Heart left ventricle (tissue), 16 donors: ENCODE results near the gene SORBS2. TPM values are rescaled to one million over a fixed set of nuclear protein-coding genes. Genes with fewer than 3 reads are reported as not detected.

Experiments
- ATAC-seq, 4 donors: fragments of 200-7000 bp; cut with Tn5 transposase; one replicate each; pipeline ENCODE4 v1.9.1; 2020 to 2022; ENCODE audit warnings: moderate library complexity in 4 of 4, mild to moderate bottlenecking in 3 of 4, moderate number of reproducible peaks in 1 of 4
- DNase-seq, 5 donors: peaks; one replicate each; pipeline ENCODE4 v3.0.0-alpha.2; 2020
- H3K27ac ChIP-seq, 12 donors: fragments of 200-600 bp; sonication (generic) in 4 of 12; one replicate each; pipeline versions ENCODE4 v1.5.0 to v1.8.0; 2016 to 2022; ENCODE audit warnings: mild to moderate bottlenecking in 2 of 12
- H3K27me3 ChIP-seq, 9 donors: fragments of 200-600 bp; sonication (generic) in 2 of 9; one replicate each; pipeline versions ENCODE4 v1.5.1 to v1.8.0; 2016 to 2022; ENCODE audit warnings: mild to moderate bottlenecking in 3 of 9
- H3K36me3 ChIP-seq, 9 donors: fragments of 200-600 bp; sonication (generic) in 2 of 9; one replicate each; pipeline versions ENCODE4 v1.5.0 to v1.8.0; 2018 to 2022; ENCODE audit warnings: mild to moderate bottlenecking in 2 of 9
- H3K4me1 ChIP-seq, 12 donors: fragments of 200-600 bp; sonication (generic) in 4 of 12; one replicate each; pipeline versions ENCODE4 v1.5.0 to v1.8.0; 2016 to 2022; ENCODE audit warnings: mild to moderate bottlenecking in 3 of 12
- H3K4me3 ChIP-seq, 12 donors: fragments of 200-600 bp; sonication (generic) in 4 of 12; one replicate each; pipeline versions ENCODE4 v1.5.0 to v1.8.0; 2017 to 2022; ENCODE audit warnings: mild to moderate bottlenecking in 9 of 12, moderate library complexity in 4 of 12
- H3K9me3 ChIP-seq, 12 donors: fragments of 200-600 bp; sonication (generic) in 4 of 12; one replicate each; pipeline versions ENCODE4 v1.5.0 to v1.8.0; 2016 to 2022; ENCODE audit warnings: mild to moderate bottlenecking in 1 of 12
- POLR2A ChIP-seq, 2 donors: fragments of 450-650 bp; IDR thresholded peaks; one replicate each; pipeline ENCODE4 v1.6.1; 2017; ENCODE audit warnings: antibody characterized with exemption in 2 of 2, mild to moderate bottlenecking in 2 of 2, moderate library complexity in 2 of 2
- WGBS, 4 donors: extraction: QIAGEN DNeasy Blood & Tissue Kit in 2 of 4; methylation state at CpG; one replicate each; pipeline versions ENCODE4 v1.1.5 to v1.1.7; 2013 to 2018; 5-methylcytosine and 5-hydroxymethylcytosine counted together
- intact Hi-C, 10 donors: fragments of 100-400 bp; cut with DNase I; formaldehyde crosslinking; loops; one replicate each; pipeline versions ENCODE4 v1.11.1 to v1.14.2; 2022
- polyA plus RNA-seq, 2 donors: library from polyadenylated mRNA; stranded (reverse); fragments of 200-250 nt; gene quantifications; one replicate each; pipeline ENCODE4 v1.2.3, GENCODE V29; 2013
- total RNA-seq, 9 donors: library from RNA; depleted of rRNA in 2 of 9; stranded (reverse); fragments of >200 nt in 2 of 9; fragmentation: NEBNext Ultra II Directional in 3 of 9; extraction: Animal tissue kit (Norgen Biotek cat#: 25700) in 3 of 9; gene quantifications; one replicate each; pipeline versions ENCODE4 v1.1.0 to v1.2.4, GENCODE V29; 2016 to 2023
- TF ChIP-seq, protein P1 (sequence below), 12 donors: fragments of 200-600 bp; sonication (generic) in 4 of 12; IDR thresholded peaks; one replicate each; pipeline versions ENCODE4 v1.5.0 to v1.8.0; 2018 to 2022; ENCODE audit warnings: antibody characterized with exemption in 12 of 12, mild to moderate bottlenecking in 5 of 12
- donor health status: ischemic (EF 13 %, LVEDD 7.1; RV severe dilation, severe dysfunction).
- donor health status: healthy with polysubstance abuse.
- donor health status: DM: no; HTN: yes; CAD: no.
- donor health status: DM: no; HTN: no; CAD: no.
- donor health status: ischemic (EF 25% LVEDD 6.9; RV normal size, moderate dysfunction).
- donor health status: ischemic (EF 25% LVEDD 5.7; RV mildly dilated, moderate dysfunction).
- donor health status: healthy.
- donor health status: DM: yes; HTN: yes; CAD: no.
- donor health status: ischemic (EF 35%, LVEDD 5.7; RV mildly dilated, moderate dysfunction).
- donor health status: nonischemic (EF 11% LVEDD 7.7; RV severe dilation, severe dysfunction).
- donor health status: DM: yes; HTN: yes; CAD: no.
- donor health status: PGD.
- donor health status: ischemic (EF 29% LVEDD 5.4; RV normal size, mild dysfunction).
- donor health status: nonischemic (EF 23%, LVEDD 6.1; RV moderate dilation, normal function).

Gene SORBS2
- total and polyA plus RNA-seq, 11 donors: 254 to 2,158 (median 1,369) TPM

DNA sequence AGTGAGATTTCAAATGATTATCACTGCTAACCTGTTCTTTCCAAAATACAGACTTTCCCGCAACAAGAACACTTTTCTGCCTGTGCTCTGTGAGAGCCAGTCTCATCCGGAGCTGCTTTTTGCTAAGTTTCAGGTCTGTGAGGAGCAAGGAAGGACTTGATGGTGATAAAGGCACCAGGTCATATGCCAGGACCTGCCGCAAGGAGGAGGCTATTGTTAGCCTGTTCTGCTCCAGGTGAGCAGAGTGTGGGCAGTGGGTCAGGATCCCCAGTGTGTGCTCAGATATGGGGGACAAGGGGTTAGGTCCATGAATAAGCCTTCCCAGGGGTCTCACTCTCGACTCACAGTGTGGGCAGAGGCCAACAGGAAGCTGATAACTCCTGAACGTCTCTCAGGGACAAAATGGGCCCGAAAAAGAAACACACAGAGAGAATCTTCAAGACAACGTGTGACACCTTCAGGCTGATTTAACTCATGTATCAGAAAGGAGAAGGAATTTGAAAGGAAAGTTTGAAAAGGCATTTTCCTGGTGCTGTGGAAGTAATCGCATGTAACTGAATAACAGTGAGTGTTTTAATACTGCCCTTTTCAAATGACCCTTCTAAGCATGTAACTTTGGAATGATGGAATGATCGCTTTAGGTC lies 219.0 kb downstream of the SORBS2 start:
- DNase-seq: no peak
- peak overlapping the region in 8 of 12 donors; percentile 2 to 88 (median 28) for H3K27ac ChIP-seq
- H3K9me3 ChIP-seq: no peaks in the 10 kb centered on the region
- ATAC-seq: peak; percentile 4 to 45 (median 18)
- peaks cover 0 to 33% (median 11%) of the 10 kb centered on the region in 12 donors for H3K4me1 ChIP-seq
- WGBS, 4 donors: 57 to 61% (median 58%) methylated on average over 9 of the region's 9 CpGs
- H3K4me3 ChIP-seq: no peak overlapping the region
- peaks cover 0 to 35% (median 2%) of the 10 kb centered on the region in 9 donors for H3K36me3 ChIP-seq
- no peak for TF ChIP-seq POLR2A (IDR thresholded peaks at IDR 0.05)
- TF ChIP-seq, protein P1, sequence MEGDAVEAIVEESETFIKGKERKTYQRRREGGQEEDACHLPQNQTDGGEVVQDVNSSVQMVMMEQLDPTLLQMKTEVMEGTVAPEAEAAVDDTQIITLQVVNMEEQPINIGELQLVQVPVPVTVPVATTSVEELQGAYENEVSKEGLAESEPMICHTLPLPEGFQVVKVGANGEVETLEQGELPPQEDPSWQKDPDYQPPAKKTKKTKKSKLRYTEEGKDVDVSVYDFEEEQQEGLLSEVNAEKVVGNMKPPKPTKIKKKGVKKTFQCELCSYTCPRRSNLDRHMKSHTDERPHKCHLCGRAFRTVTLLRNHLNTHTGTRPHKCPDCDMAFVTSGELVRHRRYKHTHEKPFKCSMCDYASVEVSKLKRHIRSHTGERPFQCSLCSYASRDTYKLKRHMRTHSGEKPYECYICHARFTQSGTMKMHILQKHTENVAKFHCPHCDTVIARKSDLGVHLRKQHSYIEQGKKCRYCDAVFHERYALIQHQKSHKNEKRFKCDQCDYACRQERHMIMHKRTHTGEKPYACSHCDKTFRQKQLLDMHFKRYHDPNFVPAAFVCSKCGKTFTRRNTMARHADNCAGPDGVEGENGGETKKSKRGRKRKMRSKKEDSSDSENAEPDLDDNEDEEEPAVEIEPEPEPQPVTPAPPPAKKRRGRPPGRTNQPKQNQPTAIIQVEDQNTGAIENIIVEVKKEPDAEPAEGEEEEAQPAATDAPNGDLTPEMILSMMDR (IDR thresholded peaks at IDR 0.05): peak in 2 of 12 donors; percentile 14 to 18
- H3K27me3 ChIP-seq: peaks cover 0 to 3% (median 0%) of the 10 kb centered on the region in 9 donors
- intact Hi-C loops: loop anchor here in 5 of 10 donors (2.0 to 10.0 kb wide), 7 partner anchors 56 to 388 kb away; partner anchors contain the start of genes PDLIM3 (in 3 of the 5), ANKRD37 (in 1 of the 5), CFAP97 (in 1 of the 5) and LRP2BP (in 1 of the 5)

DNA sequence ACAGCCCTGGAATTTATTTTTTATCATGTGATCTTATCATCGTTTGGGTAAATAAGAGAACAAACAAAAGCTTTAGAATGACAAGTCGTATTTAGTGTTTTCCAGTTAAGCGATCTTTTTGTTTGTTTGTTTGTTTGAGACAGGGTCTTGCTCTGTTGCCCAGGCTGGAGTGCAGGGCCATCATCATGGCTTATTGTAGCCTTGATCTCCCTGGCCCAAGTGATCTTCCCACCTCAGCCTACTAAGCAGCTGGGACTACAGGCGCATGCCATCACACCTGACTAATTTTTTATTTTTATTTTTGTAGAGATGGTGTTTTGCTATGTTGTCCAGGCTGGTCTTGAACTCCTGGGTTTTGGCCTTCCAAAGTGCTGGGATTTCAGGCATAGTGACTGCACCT lies 219.6 kb downstream of the SORBS2 start:
- H3K27me3 ChIP-seq: peaks cover 0 to 8% (median 0%) of the 10 kb centered on the region in 9 donors
- no peaks in the 10 kb centered on the region for H3K9me3 ChIP-seq
- H3K36me3 ChIP-seq: peaks cover 0 to 41% (median 6%) of the 10 kb centered on the region in 9 donors
- peak in 2 of 4 donors; percentile 24 to 28 for ATAC-seq
- 83 to 88% (median 84%) methylated on average over 4 of the region's 4 CpGs for WGBS, 4 donors
- H3K4me1 ChIP-seq: peaks cover 0 to 29% (median 8%) of the 10 kb centered on the region in 12 donors
- no peak for DNase-seq
- no peak overlapping the region for H3K4me3 ChIP-seq
- intact Hi-C loops: loop anchor here in 5 of 10 donors (2.0 to 10.0 kb wide), 7 partner anchors 55 to 388 kb away; partner anchors contain the start of genes PDLIM3 (in 3 of the 5), ANKRD37 (in 1 of the 5), CFAP97 (in 1 of the 5) and LRP2BP (in 1 of the 5)
- H3K27ac ChIP-seq: peak overlapping the region in 7 of 12 donors; percentile 12 to 88 (median 24)
- TF ChIP-seq POLR2A (IDR thresholded peaks at IDR 0.05): no peak
- TF ChIP-seq, protein P1 (IDR thresholded peaks at IDR 0.05): no peak

DNA sequence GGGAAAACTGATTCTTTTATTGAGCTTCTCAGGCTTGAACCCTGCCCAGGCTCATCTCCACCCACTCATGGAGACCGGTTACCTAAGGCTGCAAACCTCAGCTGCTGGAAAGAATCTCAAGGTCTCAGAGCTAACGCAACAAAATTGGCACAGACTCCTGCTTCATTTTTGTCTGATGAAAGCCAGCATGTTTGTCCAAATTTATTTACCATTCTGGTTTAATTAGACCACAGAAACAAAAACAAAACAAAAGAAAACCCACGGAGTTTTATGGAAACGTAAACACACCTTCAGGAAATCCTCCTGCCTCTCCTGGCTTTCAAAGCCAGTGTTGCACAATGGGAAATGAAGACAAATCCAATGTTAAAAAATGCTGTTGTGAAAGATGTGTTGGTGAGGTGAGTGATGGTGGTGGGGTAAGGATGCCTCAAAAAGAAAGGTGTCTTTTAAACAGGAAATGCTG lies 220.3 kb downstream of the SORBS2 start:
- no peak for TF ChIP-seq POLR2A (IDR thresholded peaks at IDR 0.05)
- TF ChIP-seq, protein P1 (IDR thresholded peaks at IDR 0.05): no peak
- ATAC-seq: peak in 2 of 4 donors; percentile 13 to 25
- Histone ChIP-seq H3K4me3 (peak overlapping the region in 1 of 12 donors; percentile 11), H3K27ac (peak overlapping the region in 8 of 12 donors; percentile 23 to 88 (median 48)), H3K27me3 (peaks cover 0 to 9% (median 0%) of the 10 kb centered on the region in 9 donors), H3K36me3 (peaks cover 0 to 48% (median 12%) of the 10 kb centered on the region in 9 donors), H3K4me1 (peaks cover 0 to 25% (median 8%) of the 10 kb centered on the region in 12 donors), H3K9me3 (no peaks in the 10 kb centered on the region)
- intact Hi-C loops: loop anchor here in 5 of 10 donors (2.0 to 10.0 kb wide), 7 partner anchors 54 to 387 kb away; partner anchors contain the start of genes PDLIM3 (in 3 of the 5), ANKRD37 (in 1 of the 5), CFAP97 (in 1 of the 5) and LRP2BP (in 1 of the 5)
- DNase-seq: no peak
- WGBS, 4 donors: 27 to 36% (median 31%) methylated on average over 4 of the region's 4 CpGs

DNA sequence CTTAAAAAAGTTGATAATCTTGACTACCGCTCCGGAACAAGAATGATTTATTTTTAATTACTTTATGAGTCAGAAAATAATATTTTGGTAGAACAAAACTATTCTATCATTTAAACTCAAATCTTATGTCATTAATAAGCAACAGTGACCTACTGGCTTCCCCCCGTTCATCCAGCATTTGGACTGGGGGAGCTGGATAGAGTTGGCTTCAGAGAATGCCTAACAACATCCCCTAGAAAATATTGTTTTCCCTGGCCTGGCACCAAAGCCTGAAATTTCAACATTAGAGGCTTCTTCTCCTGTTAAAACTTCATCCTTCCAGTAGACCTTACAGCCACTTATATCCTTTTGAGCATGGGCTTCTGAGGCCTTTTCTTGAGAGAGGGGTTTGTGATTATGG lies 221.0 kb downstream of the SORBS2 start:
- peak overlapping the region in 1 of 12 donors; percentile 11 for H3K4me3 ChIP-seq

More for the DNA sequence above, 221.0 kb downstream of the SORBS2 start:
- Histone ChIP-seq H3K27ac (peak overlapping the region in 7 of 12 donors; percentile 23 to 88 (median 52)), H3K9me3 (no peaks in the 10 kb centered on the region), H3K36me3 (peaks cover 0 to 55% (median 12%) of the 10 kb centered on the region in 9 donors), H3K4me1 (peaks cover 0 to 25% (median 8%) of the 10 kb centered on the region in 12 donors), H3K27me3 (peaks cover 0 to 9% (median 0%) of the 10 kb centered on the region in 9 donors)
- intact Hi-C loops: loop anchor here in 5 of 10 donors (5.0 to 10.0 kb wide), 6 partner anchors 54 to 386 kb away; partner anchors contain the start of genes PDLIM3 (in 2 of the 5), ANKRD37 (in 1 of the 5), CFAP97 (in 1 of the 5) and LRP2BP (in 1 of the 5)
- ATAC-seq (no peak), DNase-seq (no peak)
- no peak for TF ChIP-seq POLR2A (IDR thresholded peaks at IDR 0.05)
- TF ChIP-seq, protein P1 (IDR thresholded peaks at IDR 0.05): no peak
- WGBS, 4 donors: 73 to 77% (median 76%) methylated on average over 3 of the region's 3 CpGs
